Measurements from ENCODE around the gene LCE3B.
A peak's percentile ranks its signal among the peaks of the same experiment; 100 is the strongest.
"Not testable (repeated sequence)": the region's sequence is repeated elsewhere in the genome, so short reads cannot be mapped to it uniquely, and the experiment has no call there.

The LCE3B gene

DNA sequence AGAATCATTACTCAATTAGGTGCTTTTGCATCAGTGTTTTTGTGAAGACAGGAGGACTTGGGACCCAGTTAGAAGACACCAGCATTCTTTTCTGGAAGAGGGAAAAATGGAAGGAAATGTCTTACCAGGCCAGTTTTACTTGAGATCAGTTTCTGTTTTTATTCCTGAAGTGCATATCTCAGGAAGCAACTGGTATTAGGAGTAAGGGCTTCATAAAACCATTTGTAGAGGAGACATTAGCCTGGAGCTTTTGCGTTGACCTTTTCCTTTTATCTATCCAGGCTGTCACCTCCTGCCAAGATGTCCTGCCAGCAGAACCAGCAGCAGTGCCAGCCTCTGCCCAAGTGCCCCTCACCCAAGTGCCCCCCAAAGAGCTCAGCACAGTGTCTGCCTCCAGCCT, at the start of gene LCE3B:
TSS of gene LCE3B (plus strand) at position 301 of the 400 bp plus-strand sequence. CDS start at position 301, 0 bp downstream.
- no peak for DNase-seq

GRCh38 chr1:152565115-152565514, 48.5 kb upstream of the LCE3B start:
- DNase-seq: no peak

DNA sequence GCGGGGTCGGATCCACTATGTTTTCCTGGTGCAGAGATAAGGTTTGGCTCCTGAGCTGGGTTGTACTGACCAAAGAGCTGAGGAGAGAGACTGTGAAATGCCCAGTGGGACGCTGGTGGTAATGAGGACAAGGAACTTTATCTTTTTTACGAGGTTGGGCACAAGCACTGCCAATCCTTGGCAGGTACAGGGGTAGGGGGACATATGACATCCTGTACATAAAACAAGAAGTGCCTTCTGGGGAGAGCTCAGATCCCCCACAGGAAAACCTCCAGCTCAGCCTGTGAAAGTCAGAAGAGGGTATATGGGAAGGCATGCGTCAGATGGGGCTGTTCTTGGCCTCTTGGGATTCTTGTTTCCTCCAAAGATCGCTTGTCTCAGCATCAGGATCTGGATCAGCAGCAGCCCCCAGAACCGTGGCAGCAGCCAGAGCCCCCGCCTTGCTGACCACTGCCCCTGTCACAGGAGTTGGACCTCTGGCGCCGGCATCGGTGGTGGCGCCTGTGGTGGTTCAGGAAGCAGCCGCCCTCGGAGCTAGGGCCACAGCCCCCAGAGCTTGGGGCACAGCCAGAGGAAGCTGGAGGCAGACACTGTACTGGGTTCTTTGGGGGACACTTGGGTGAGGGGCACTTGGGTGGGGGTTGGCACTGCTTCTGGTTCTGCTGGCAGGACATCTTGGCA, 47.9 kb upstream of the LCE3B start:
- no peak for DNase-seq

DNA sequence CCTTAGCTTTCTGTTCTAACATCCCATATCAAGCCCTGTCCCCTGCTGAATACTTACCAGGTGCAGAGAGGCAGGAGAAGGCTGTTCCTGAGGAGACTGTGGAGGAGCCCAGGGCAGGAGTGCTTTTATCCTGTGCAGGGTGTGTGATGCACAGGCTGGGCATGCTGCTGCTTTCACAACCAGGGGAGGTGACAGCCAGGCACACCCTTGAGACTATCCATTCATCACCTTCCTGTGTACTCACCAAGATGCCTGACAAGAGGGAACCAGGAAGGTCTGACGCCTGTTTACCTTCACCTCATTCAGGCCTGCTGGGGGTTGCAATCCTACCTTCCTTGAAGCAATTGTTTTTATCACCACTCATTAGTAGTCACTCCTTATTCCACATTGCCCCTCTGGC, 46.9 kb upstream of the LCE3B start, which contains the start of gene LCE3E:
TSS of gene LCE3E (minus strand) at position 100 of the 400 bp plus-strand sequence. CDS start 572 bp downstream, outside the sequence.
- no peak for DNase-seq

GRCh38 chr1:152577168-152577567, 36.4 kb upstream of the LCE3B start:
- DNase-seq: no peak

- DNase-seq: not testable (repeated sequence)
These were observed 34.1 kb upstream of the LCE3B start for GRCh38 chr1:152579526-152579925.

- no peak for DNase-seq
These were observed 33.2 kb upstream of the LCE3B start, which contains the start of gene LCE3D for GRCh38 chr1:152580433-152580832. Gene LCE3D (minus strand): TSS chr1:152580516. CDS start chr1:152579936, 580 bp downstream.

DNA sequence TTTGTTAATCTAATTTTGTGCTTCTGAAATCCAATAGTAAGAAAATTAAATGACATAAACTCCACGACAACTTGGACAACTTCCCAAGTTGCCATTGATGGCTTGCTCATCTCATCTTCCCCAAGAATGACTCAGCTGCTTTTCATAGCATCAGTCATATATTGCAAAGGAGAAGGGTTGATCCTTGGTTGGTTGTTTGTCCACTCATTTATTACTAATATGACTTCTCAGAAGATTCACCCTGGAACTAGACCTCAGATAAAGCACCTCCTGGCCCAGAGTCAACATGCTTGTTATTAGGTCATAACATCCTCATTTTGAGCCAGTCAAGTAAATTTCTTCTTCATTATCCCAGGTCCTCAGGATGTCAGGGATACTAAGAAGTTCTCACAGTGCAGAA, 31.0 kb upstream of the LCE3B start:
- DNase-seq: no peak

DNA sequence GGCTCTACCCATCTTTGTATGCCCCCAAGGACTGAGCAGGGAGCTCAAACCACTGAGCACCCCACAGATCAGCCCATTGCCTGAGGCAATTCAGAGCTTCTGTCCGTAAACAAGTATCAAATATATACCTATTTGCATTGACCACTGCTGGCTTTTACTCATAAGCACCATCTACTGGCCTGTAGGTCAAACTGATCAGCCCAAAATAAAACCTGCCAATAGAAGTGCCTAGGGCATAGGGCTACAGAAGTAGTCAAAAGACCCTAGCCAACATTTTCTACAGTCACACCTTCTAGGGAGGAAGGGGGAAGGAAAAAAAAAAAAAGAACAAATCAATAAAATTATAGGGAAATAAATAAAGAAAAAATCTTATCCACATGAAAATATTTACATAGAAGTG, 28.0 kb upstream of the LCE3B start:
- no peak for DNase-seq

DNA sequence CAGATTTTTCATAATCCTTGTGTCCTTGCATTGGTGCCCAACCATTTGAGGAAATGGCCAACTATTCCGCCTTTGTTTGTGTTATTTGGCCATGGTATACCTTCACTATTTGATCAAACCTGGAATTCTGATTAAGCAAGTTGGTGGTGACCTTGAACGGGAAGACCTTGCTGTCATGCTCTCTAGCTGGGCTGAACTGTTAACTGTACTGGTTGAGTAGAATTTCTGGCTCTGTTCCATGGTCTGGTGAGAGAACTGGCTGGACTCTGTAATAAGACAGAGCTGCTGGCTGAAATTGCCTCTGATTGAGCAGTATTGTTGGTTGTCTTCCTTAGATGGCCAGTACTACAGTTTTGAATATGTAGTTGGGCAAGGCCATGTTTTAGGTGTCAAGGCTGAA, 16.6 kb upstream of the LCE3B start:
- DNase-seq: no peak

DNA sequence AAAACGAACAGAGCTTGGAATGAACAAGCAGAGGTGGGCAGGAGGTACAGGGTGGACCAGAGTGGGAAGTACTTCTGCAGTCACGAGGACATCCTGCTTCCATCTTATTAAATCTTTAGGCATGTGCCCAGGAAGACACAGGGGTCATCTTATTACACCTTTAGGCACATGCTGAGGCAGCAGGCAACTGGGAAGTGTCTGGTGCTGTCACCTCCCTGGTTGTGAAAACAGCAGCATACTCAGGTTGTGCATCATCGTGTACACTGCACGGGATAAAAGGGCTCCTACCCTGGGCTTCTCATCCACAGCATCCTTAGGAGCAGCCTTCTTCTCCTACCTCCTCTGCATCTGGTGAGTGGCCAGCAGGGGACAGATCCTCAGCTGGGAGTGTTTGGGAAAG, 13.7 kb upstream of the LCE3B start, which contains the start of gene LCE3C:
TSS of gene LCE3C (plus strand) at position 301 of the 400 bp plus-strand sequence. CDS start 498 bp downstream, outside the sequence.
- DNase-seq: no peak

DNA sequence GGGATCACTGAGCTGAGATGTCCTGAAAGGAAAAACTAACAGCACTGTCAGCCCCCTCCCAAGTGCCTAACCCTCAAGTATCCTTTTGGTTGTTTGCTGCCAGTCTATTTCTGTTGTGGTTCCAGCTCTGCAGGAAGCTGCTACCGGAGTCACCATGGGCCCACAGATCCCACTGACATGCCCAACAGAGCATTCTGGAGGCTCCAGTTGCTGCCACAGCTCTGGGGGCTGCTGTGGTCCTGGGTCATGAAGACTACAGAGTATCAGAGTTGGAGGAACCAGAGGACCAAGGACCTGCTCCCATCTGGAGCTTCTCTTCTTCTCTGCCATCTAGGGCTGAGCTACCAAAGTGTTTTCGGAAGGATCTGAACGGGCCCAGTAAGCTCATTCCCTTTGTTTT, 8.4 kb downstream of the LCE3B start:
- DNase-seq: no peak

- no peak for DNase-seq
These were observed 9.2 kb downstream of the LCE3B start, which contains the start of gene LCE3A for GRCh38 chr1:152622803-152623202. Gene LCE3A (minus strand): TSS chr1:152623103. CDS start chr1:152623103, 0 bp downstream.

GRCh38 chr1:152623203-152623844, 9.7 kb downstream of the LCE3B start:
- no peak for DNase-seq

GRCh38 chr1:152626744-152627143, 13.1 kb downstream of the LCE3B start:
- DNase-seq: no peak

DNA sequence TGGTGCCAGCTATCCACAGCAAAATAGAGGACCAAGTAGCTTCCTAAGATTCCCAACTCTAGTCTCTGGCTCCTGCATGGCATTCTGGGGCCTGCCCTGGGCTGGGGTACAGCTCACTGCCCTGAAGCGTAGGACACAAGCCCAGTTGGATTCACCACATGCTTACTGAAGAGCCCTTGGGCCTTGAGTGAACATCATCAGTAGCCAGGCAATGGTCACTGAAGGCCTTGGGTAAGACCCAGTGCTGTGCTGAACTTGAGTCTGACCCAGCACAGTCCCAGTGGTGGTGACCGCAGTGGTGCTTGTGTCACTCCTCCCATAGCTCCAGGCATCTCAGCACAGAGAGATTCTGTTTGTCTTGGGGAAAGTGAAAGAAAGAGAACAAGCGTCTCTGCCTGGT, 17.0 kb downstream of the LCE3B start:
- DNase-seq: no peak

DNA sequence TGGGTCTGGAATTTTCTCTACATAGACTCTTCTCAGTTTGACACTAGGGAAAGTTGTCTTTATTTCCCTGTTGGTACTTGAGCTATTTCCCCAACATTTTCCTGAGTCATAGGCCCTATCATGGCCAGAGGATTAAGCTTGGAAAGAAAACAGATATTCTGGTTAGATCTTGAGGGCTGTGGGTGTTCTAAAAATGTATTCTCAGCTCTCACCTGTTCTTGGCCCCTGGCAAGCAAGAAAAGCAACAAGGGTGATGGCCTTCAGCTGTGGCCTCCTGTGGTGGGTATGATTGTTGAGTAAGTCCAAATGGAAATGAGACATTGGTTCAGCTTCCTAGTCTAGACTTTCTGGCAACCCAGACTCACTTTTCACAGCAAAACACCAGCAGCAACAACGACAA, 26.7 kb downstream of the LCE3B start:
- no peak for DNase-seq

- DNase-seq: no peak
These were observed 30.3 kb downstream of the LCE3B start for GRCh38 chr1:152643945-152644344.

DNA sequence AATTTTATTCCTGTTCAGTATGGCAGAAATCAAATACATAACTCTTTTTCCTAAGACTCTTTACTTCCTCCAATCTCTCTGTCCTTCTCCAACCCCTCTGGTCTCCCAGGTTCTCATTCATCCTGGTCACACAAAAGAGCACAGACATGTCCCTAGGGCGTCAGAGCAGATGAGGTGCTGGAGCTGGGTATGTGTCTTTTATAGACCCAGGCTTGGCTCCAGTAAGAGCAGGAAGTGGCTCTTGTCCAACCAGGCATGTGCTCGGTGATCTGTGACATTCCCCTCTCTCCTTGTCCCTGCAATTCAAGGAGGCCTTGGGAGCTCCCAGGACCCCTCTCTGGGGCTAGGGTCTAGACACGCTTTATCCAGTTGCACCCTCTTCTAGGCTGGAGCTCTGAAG, 31.5 kb downstream of the LCE3B start:
- DNase-seq: no peak

DNA sequence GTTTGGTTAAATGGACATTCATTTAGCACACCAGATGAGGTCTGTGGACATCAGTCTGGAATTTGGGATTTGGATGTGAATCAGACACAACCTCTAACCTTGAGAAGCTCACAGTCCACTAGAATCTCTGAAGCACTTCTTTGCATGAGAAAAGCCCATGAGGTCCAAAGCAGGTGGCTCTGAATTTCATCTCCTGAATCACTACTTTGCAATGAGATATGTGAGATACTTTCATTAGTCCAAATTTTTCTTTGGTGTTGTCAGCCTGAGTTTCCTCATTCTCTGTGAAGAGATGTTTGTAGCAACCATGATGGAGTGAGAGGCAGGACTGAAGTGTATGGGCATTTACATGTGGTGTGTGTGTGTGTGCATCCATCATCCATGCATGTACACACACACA, 33.0 kb downstream of the LCE3B start:
- DNase-seq: no peak

DNA sequence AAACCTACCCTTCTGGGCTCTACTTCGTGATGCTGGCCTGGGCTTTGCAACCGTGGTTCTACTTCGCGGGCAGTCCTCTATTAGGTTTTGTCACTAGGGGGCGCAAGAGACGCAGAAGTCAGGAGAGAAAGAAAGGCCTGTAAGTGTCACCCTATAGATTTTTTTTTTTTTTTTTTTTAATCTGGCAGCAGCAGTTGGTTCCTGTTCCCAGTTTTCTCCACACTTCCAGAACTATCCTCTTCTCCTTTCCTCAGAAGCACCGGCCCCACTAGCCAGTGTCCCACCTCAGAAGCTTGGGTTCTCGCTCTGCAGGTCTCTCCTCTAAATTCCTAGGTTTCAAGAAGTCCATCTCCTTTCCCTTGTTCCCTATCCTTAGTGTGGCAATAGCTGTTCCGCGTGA, 40.5 kb downstream of the LCE3B start:
- DNase-seq: peak; percentile 78

DNA sequence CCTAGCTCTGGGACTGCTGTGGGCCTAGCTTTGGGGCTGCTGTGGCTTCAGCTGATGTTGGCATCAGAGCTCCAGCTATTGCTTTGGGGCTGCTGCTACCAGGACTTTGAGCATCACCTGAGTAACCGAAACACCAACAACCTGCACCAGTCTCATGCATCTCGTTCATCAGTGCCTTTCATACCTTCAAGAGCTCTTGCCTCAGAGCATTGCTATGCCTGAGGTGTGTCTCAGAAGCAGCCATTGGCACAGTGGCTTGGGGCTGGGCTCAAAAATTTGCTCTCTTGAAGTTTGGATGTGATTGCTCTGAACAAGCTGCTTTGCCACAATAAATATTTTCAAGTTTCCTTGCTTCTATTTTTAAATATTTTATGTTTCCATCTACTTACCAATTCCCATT, 42.8 kb downstream of the LCE3B start:
- no peak for DNase-seq

- DNase-seq: no peak
These were observed 44.1 kb downstream of the LCE3B start for GRCh38 chr1:152657677-152658076.

GRCh38 chr1:152658649-152659048, 45.0 kb downstream of the LCE3B start:
- DNase-seq: no peak
